K562 (cell line): ENCODE results near the gene PARP14.
"Not testable (repeated sequence)": the region's sequence is repeated elsewhere in the genome, so short reads cannot be mapped to it uniquely, and the experiment has no call there.

Source experiments
- CUX1 ChIP-seq: fragments of 200-800 bp; sonication (Bioruptor generic); IDR thresholded peaks from 2 replicates; pipeline ENCODE4 v1.6.1; 2016; ENCODE audit warnings: missing genetic modification characterization, missing compliant biosample characterization
- EP300 ChIP-seq: IDR thresholded peaks from 2 replicates; pipeline ENCODE4 v1.6.1; 2012; ENCODE audit warnings: low read length, improper control_type of control experiment
- KLF1 ChIP-seq: fragments of 450-650 bp; IDR thresholded peaks from 2 replicates; pipeline ENCODE4 v1.6.1; 2016; ENCODE audit warnings: missing genetic modification characterization, missing compliant biosample characterization
- PHTF2 ChIP-seq: fragments of 250-450 bp; sonication (Bioruptor Pico); IDR thresholded peaks from 2 replicates; pipeline ENCODE4 v1.5.0; 2021; ENCODE audit warnings: mild to moderate bottlenecking
- POLR2AphosphoS2 ChIP-seq: IDR thresholded peaks from 2 replicates; pipeline ENCODE4 v1.6.1; 2012; ENCODE audit warnings: low read length, improper control_type of control experiment
- POLR2AphosphoS5 ChIP-seq: IDR thresholded peaks from 2 replicates; pipeline ENCODE4 v1.6.1; 2011; ENCODE audit warnings: mild to moderate bottlenecking, low read depth, low read length, moderate library complexity; ENCODE audit not compliant: control insufficient read depth, insufficient read depth
- ZNF212 ChIP-seq: fragments of 450-650 bp; formaldehyde crosslinking; IDR thresholded peaks from 2 replicates; pipeline ENCODE4 v1.4.0; 2020; ENCODE audit warnings: mild to moderate bottlenecking
- ZNF354B ChIP-seq: fragments of 250-450 bp; sonication (Bioruptor Pico); IDR thresholded peaks from 2 replicates; pipeline ENCODE4 v1.4.0; 2020
- TF ChIP-seq, protein P1 (sequence below): sonication (generic); formaldehyde crosslinking; IDR thresholded peaks from 2 replicates; pipeline ENCODE4 v1.8.1; 2023; ENCODE audit warnings: mild to moderate bottlenecking, missing genetic modification reagents
- TF ChIP-seq, protein P2 (sequence below): fragments of 450-650 bp; IDR thresholded peaks from 2 replicates; pipeline ENCODE4 v1.6.1; 2016; ENCODE audit warnings: borderline replicate concordance
- TF ChIP-seq, protein P3 (sequence below): fragments of 450-650 bp; IDR thresholded peaks from 2 replicates; pipeline ENCODE4 v1.6.1; 2017; ENCODE audit warnings: mild to moderate bottlenecking, moderate library complexity

- TF ChIP-seq ZNF354B; PHTF2 (CRISPR knock-in tag); ZNF212 (CRISPR knock-in tag); KLF1; CUX1; POLR2AphosphoS5; POLR2AphosphoS2; EP300: not testable (repeated sequence)
- TF ChIP-seq, protein P1, sequence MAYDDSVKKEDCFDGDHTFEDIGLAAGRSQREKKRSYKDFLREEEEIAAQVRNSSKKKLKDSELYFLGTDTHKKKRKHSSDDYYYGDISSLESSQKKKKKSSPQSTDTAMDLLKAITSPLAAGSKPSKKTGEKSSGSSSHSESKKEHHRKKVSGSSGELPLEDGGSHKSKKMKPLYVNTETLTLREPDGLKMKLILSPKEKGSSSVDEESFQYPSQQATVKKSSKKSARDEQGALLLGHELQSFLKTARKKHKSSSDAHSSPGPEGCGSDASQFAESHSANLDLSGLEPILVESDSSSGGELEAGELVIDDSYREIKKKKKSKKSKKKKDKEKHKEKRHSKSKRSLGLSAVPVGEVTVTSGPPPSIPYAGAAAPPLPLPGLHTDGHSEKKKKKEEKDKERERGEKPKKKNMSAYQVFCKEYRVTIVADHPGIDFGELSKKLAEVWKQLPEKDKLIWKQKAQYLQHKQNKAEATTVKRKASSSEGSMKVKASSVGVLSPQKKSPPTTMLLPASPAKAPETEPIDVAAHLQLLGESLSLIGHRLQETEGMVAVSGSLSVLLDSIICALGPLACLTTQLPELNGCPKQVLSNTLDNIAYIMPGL = not testable (repeated sequence)
- TF ChIP-seq, protein P2, sequence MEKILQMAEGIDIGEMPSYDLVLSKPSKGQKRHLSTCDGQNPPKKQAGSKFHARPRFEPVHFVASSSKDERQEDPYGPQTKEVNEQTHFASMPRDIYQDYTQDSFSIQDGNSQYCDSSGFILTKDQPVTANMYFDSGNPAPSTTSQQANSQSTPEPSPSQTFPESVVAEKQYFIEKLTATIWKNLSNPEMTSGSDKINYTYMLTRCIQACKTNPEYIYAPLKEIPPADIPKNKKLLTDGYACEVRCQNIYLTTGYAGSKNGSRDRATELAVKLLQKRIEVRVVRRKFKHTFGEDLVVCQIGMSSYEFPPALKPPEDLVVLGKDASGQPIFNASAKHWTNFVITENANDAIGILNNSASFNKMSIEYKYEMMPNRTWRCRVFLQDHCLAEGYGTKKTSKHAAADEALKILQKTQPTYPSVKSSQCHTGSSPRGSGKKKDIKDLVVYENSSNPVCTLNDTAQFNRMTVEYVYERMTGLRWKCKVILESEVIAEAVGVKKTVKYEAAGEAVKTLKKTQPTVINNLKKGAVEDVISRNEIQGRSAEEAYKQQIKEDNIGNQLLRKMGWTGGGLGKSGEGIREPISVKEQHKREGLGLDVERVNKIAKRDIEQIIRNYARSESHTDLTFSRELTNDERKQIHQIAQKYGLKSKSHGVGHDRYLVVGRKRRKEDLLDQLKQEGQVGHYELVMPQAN = not testable (repeated sequence)
- TF ChIP-seq, protein P3, sequence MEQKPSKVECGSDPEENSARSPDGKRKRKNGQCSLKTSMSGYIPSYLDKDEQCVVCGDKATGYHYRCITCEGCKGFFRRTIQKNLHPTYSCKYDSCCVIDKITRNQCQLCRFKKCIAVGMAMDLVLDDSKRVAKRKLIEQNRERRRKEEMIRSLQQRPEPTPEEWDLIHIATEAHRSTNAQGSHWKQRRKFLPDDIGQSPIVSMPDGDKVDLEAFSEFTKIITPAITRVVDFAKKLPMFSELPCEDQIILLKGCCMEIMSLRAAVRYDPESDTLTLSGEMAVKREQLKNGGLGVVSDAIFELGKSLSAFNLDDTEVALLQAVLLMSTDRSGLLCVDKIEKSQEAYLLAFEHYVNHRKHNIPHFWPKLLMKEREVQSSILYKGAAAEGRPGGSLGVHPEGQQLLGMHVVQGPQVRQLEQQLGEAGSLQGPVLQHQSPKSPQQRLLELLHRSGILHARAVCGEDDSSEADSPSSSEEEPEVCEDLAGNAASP = not testable (repeated sequence)
Measured at GRCh38 chr3:122651233-122651907, 29.3 kb upstream of the PARP14 start.
